Activated T-cell treated with anti-CD3 and anti-CD28 coated beads for 24 hours (primary cell): Measurements from ENCODE around the gene CEP131.

Experiments used
- DNase-seq: peaks from one replicate; pipeline ENCODE4 v3.0.0-alpha.2; 2020; ENCODE audit warnings: low read depth

Gene CEP131

DNA sequence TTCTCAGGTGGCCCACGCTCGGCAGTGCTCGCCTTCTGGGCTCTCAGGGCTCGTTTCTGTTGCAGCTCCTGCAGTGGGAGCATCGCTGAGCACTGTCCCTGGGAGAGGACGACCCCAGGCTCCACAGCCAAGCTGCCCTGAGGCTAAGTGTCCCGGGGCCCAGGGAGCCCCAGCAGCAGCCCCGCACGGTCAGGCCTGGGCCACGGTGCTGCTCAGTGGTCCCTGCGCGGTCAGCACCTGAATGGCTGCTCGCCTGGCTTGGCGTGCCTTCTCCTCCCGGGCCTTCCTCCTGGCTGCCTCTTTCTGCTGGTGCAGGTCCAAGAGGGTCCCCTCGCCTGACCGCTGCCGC, 23.3 kb downstream of the CEP131 start:
- no peak for DNase-seq

DNA sequence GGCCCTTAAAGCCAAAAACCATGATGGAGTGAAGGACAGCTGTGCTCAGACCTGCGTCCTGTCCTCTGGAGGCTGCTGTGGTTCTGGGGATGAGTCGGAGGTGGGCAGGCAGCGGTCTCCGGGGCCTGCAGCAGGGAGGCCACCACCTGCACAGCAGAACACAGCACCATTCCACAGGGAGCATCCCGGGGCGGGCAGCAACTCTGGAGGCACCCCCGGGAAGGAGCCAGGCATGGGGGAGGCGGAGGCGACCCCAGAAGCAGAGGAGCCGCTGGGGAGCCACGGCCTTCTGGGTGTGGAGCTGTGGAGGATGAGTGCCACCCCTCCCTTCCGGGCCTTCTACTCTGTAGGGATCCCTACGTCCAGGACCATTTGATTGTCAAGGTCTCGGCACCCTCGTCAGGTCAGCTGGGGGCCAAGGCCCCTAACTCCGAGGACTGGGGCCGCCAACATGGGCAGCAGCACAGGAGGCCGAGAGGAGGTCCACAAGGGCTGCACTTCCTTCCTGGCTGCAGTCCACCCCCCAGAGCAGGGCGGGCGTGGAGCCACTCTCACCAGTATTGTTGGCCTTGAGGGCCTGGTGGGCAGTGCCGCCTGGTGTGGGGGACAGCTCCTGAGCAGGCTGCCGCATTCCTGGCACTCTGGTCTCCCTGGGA, 23.8 kb downstream of the CEP131 start:
- no peak for DNase-seq

DNA sequence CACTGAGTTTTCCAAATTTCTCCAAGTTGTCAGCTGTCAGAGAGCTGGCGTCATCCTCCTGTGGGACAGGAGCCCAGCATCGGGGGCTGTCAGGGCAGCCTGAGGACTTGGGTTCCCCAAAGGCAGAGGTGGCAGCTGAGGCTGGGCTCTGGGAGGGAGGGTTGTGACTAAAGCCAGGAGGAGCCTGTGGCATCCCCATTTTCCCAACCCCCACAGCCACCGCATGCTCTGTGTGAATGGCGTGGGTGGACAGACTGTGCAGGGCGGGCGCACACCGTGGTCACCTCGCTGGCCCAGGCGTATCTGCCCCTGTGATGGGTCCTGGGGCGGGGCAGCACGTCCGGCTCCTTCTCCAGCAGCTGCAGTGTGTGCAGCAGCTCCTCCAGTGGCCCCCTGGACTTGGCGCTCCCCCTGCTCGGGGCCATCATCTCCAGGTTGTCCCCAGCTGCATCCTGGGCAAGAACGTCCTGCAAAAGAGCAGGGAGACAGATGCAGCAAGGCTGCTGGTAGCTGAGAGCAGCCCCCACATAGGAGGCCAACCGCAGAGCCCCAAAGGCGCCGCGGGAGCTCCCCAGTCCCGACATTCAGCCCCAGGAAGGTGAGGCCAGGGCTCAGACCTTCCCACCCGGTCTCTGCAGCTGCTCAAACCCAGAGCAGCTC, 24.8 kb downstream of the CEP131 start:
- DNase-seq, result no peak

DNA sequence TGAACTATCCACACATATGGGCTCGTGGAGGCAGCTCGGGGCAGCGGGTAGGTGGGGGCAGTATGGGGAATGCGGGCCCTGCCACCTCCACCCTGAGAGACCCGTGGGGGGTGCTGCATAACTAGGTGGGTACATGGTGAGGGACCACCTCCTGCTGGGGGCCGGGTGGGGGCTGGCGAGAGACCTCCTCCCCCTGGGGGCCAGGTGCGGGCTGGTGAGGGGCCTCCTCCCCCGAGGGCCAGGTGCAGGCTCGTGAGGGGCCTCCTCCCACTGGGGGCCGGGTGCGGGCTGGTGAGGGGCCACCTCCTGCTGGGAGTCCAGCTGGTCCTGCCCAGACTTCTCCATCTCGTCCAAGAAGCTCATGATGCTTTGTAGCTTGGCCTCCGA, 25.4 kb downstream of the CEP131 start:
- DNase-seq, result no peak

DNA sequence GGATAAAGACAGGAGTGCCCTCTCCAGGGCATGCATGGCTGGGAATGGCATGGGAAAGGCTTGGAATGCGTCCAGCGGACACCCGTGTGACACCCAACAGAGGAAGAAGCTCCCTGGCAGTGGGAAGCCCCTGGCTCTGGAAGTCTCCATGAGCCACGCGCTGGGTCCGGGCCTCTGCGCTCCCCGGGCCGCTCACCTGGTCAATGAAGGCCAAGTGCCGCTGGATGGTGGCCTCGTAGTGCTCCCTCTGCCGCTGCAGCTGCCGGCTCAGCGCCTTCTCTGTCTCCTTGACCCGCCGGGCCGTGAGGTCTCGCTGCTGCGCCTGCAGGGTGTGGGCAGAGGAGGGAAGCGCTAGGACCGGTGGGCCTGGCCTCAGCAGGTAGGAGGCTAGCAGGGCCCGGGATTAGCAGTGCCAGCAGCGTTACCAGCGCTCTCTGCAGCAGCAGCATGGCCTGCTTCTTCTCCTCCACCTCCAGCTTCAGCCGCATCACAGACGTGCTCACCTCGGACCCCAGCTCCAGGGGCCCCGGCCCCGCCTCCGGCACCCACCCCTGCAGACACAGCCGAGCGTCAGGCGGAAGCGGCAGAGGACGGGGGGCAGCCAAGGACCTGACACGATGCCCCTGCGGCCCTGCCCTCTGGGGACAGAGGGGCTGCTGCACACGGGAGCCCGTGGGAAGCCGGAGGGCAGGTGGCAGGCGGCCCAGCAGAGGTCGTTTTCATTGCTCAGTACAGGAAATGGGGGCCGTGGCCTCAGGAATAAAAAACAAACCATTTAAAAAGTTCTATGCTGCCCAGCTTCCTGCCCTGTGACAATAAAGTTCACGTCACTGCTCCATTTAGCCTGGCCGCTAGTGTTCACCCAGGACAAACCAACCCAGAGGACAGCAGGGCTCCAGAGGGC, 26.0 kb downstream of the CEP131 start:
- no peak for DNase-seq

DNA sequence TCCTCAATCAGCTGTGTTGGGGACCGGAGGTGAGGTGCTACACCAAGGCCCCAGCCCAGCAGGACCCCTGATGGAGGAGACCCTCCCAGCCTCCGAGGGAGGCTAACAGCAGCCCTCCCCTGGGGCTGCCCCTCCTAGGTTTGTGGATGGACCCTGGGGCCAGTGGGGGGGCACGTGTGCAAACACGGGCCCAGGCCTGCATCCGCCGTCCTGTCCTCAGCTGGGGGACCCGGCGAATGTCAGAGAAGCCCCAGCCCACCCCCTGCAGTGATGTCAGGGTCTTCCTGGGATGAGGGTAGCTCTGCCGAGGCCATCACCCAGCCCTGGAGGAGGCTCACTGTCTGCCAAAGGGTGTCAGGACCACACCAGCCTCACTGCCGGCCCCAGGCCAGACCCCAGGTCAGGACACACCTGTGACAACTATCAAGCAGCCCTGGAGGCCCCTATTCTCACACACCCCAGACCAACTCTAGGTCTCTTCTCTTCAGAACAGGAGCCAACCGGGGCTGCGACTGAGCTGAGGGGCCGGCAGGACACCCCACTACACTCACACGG, 26.7 kb downstream of the CEP131 start:
- DNase-seq, result no peak

DNA sequence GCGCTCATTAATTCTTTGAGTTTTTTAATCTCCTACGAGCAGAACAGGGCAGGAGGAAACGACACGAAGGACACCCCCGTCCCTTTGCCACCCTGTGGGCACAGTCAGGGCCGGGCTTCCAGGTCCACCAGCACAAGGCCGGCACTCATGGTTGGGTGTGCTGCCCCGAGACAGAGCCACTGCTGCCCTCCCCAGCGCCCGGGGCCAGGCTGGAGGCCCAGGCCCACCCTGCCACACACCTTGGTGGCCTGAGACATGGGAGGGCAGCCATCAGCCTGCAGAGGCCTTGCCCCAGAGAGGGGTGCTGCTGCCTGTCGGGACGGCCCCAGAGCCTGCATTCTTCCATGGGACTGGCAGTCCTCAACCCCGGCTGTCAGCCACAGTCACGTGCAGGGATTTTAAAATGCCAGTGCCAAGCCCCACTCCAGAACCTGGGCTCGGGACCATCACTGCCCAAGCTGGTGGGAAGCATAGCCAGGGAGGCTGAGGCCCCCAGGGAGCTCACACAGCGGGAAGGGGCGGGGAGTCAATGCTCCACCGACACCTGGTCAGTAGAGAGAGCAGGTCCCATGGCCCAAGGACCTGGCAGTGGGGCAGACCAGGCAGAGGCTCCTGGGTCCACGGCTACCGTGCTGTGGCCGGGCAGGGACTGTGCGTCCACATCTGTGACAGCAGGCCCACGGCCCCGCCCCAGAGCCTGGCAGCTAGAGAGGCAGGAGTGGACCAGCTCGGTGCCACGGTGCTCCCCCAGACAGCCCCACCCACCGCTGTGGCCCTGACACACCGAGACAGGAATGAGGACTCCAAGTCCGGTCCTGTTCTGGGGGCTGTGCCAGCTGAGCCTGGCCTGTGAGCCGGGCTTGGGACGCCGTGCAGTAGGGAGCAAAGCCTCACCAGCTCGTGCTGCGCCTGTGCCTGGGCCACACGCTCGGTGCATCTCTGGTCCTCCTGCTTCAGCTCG, 27.5 kb downstream of the CEP131 start:
- DNase-seq, result no peak

DNA sequence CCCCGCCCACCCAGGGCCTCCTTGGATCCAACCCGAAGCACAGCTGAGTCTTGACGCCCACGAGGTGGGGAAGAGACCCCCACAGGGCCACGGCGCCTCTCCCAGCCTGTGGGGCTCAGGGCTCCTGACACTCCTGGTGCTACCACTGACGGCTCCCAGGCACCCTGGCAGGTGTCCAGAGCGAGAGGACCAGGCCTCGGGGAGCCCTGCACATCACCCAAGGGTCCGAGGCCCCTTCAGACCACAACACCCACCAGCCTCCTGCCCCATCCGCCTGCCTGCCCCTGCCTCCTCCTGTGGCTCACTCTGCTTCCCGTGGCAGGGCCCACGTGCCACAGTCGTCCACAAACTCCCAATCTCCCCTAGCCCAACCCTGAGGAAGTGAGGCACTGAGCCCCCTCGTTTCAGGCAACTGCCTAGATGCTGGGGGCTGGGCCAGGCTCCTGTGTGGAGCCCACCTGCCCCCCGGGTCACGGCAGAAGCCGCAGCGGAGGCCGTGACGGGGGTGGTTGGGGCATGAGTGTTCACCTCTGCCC, 28.5 kb downstream of the CEP131 start:
- DNase-seq, result no peak

DNA sequence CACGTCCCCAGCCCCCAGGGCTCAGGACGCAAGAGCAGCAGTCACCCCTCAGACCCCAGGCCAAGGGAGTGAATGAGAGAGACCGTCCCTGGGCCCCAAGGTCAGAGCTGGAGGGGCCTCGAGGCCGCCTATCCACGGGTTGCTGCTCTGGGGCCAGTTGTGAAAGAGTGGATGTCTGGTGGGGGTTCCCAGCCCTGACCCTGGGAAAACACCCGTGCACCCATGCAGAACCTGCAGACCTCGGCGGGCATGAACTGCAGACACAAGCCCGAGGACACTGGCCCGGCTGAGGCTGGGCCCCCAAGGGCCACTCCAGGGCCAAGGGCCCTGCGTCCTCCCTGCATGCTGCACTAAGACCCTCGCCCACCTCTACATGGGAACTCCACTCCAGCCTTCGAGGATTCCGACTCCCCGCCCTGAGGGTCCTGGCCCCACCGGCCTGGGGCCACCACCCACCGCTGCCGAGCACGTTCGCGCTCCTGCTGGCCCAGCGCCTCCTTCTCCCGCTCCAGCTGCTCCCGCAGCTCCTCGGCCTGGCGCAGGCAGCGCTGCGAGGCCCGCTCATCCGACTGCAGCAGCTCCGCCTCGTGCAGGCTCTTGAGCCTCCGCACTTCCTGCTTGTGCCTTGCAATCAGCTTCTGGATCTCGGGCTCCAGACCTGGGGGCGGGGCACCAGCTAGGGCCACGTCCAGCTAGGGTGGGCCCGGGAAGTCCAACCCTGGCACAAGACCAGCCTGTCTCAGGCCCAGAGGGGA, 29.1 kb downstream of the CEP131 start:
- no peak for DNase-seq

DNA sequence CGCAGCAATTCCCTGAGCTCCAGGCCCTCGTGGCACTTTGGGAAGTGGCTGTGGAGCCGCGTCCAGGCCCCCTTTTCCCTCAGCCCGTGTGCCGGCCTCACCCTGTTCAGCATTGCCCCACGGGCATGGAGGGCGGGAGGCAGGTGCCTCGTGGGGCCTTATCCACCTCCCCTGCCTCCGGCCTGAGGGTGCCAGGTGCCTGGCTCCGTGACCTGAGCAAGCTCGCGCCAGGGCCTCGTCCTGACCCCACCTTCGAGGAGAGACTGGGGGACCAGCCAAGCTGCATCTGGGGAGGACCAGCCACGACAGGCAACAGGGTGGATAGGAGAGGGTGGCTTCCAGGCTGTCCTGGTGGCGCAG, 29.7 kb downstream of the CEP131 start:
- no peak for DNase-seq

DNA sequence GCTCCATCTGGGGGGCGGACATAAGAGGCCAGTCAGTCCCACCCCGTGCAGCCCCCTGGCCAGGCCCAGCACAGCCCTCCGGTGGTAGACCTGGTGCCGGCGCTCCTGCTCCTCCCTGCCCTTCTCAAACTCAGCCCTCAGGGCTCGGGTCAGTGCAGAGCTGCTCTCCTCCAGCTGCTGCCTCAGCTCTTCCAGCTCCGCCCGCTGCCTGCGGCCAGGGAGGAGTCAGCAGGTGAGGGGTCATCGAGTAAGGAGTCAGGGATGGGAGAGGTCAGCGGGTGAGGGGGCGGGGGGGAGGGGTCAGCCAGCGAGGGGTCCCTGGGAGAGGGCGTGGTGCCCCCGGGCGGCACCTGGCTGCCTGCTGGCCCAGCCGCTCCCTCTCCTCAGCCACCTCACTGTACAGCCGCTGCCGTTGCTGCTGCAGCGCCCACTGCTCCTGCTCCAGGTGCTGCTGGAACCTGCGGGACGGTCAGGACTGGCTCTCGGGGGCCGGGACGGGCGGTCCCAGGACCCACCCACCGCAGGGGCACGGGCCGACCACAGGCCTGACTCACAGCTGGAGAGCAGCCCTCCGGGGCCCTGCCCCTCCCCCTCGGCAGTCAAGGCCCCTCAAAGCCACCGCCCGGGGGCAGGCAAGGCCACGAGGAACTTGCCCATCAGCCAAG, 30.2 kb downstream of the CEP131 start:
- no peak for DNase-seq

DNA sequence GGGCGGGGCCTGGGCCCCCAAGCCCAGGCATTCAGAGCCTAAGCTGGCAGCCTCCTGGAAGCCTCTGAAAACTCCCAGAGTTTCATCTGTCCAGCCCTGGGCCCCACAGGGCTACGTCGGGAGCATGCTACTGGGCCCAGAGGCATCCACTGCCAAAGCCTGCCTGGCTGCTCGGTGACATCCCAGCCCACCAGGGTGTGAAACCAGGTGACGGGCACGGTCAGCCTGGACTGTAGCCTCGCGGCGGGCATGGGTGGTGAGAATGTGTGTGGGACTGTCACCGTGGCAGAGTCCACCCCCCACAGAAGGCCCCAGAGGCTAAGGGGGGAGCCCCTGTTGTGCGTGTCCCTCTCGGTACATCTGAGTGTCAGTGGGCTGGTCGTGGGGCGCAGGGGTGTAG, 31.1 kb downstream of the CEP131 start:
- DNase-seq, result no peak

DNA sequence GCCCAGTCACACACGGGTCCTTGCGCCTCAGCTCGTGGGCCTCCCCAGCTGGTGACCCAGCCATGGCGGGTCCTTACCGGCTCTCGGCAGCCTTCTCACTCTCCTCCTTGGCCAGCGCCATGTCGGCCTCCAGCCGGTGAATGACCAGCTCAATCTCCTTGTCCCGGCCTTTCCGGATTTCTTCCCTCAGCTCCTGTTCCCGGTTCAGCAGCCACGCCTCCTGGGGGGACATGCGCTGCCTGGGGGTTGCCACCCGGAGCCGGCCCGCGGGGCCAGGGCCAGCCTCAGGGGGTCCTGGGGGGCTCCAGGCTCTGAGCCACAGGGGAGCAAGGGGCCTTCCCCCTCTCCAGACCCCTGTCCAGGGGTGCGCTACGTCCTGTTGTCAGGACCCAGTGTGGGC, 31.6 kb downstream of the CEP131 start:
- no peak for DNase-seq

DNA sequence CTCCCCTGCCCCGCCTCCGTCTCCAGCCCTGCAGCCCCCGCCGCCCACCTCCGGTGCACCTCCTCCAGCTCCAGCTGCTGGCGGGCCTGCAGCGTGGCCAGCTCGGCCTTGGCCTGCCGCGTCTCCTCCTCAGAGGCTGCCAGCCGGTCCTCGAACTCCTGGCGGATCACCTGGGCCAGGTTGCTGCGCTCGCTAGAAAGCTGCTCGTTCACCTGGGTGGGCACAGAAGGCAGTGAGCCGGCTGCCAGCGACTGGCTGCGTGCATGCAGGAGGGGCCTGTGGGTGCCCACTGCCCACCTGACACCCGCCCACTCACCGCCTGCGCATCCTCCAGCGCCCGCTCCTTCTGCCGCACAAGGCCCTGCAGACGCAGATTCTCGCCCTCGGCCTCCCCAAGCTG, 32.2 kb downstream of the CEP131 start:
- no peak for DNase-seq

DNA sequence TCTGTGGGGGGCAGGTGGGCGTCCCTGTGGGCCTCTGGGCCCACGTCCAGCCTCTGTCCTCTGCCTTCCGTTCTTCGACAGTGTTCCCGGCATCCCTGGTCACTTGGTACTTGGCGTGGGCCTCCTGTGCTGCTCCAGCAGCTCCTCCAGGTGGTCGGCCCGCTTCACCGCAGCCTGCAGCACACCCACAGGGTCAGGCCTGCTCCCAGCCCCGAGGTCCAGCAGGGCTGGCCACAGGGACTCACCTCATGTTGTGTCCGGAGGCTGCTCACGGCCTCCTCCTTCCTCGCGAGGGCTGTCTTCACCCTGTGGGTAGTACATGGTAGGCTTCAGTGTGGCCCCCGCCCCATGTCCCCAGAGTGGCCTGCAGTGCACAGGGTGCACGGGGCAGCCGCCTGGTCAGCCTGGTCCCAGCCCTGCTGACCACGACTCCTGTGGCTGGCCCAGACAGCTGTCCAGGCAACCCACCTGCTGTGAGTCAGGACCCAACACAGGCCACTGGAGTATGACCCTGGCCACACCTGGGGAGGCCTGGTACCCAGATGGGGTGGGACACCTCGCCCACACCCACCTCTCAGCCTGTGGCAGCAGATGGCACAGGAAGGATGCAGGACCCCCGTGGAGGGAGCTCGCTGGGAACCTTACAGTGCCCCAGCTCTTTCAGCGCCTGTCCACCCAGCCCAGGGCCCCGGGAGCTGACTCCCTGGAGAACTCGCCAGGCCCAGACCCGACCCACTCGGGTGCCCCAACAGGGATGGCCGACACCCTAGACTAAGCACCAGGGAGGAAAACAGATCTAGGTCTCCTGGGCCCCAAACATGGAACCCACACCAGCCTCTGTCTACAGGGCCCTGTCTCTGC, 32.9 kb downstream of the CEP131 start:
- DNase-seq, result no peak

DNA sequence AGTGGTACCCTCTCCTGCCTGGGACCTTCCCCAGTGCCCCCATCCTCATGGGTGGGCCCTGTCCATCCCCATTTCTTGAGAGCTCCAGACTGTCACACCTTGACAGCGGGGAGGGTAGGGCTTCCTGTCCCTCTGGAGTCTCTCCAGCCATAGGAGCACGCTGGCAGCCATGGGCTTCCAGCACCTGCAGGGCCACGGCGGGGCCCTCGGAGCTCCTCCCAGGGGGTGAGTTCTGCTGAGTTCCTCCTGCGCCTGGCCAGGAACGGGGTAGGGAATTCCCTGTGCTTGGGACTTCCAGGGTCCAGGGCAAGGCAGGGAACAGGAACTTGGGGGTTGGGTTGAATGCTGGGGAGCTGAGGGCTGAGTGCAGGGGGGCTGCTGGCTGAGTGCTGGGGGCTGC, 33.7 kb downstream of the CEP131 start:
- no peak for DNase-seq

DNA sequence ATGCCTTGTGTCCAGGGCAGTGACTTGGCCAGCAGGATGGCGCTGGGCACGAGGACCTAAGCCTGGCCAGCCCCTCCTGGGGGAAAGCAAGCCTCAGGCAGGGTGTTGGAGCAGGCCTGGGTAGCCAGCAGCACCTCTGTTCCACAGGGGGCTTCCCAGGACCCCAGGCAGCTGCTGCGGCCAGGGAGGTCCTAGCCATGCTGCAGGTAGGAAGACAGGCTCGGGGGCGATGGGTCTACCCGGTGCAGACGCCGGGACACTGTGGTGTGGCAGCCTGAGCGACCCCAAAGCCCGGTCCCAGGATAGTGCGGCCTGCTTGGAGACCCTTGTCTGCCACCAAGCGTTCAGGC, 34.3 kb downstream of the CEP131 start:
- no peak for DNase-seq

DNA sequence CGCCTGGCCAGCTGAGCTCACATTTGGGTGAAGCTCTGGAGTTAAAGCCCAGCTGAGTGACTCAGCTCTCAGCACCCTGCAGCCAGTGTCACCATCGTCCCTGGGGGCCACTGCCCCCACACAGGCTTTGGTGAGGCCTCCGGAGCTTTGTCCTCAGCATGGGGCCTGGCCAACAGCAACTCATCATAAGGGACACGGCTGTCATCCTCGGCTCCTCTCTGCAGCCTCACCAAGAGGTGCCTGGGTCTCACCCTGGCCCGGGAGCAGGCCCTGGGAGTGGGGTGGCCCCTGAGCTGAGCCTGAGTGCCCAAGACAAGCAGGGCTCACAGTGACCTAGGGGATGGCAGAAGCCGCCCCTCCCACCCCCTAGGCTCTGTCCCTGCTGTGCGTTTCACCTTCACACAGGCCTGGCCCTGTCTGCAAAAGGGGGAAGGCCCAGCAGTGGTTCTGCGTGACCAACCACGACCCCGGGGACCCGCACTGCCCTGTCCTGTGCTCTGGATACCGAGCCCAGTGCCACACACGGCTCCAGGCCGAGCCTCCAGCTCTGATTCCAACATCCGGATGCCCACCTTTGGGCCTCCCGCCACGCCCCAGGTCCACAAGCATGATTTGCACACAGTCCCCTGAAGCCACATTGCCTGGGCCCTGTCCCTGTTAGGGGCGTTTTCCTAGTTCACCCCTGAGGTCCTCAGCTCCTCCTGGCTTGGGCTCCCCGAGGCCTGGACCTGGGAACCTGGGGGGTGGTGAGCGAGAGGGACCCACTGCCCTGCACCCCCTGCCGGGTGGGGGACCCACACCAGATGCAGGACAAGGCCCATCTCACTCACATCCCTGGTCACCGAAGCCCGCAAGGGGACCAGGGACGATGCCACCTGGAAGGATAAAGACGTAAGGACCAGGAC, 34.9 kb downstream of the CEP131 start:
- DNase-seq, result no peak
